ENCODE data around the gene TTC12. TPM values are rescaled to one million over a fixed set of nuclear protein-coding genes. Genes with fewer than 3 reads are reported as not detected.

The TTC12 gene
- polyA plus RNA-seq, 1 of the 3 experiments (the other 2 are of a cell fraction) = 15.1 TPM

DNA sequence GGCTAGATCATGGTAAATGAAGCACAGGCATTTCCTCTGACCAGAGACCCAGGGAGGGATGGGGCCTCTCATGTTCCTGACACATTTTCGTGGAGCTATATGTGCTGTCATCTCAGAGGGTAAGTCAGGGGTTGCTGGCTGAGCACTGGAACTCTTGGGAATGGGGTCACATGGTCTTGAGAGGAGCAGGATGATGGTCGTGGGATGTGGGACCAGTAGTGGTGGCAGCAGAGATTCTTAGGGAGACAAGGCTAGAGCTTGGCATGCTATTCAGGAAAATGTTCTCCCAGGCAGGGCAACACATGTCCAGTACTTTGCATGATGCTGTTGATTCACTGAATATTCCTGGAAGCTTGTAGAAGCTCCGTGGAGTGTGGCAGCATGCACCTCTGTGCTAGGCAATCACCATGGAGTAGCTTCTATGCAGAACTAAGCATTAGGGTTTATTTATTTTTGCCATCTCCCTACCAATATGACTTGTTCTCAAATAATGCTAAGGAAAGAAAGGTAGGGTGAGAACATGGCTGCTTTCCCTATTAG, 31.4 kb upstream of the TTC12 start:
- Histone ChIP-seq H3K4me1 (ENCODE audit: control insufficient read depth in 1 of 2, insufficient read depth in 2 of 2, low read depth in 1 of 2, low read length in 1 of 2) (peaks cover 0 to 2% of the 10 kb centered on the region in 2 experiments; a peak in 1 of 4 replicates), H3K27me3 (ENCODE audit: insufficient read depth) (no peaks in the 10 kb centered on the region), H3K9me3 (no peaks in the 10 kb centered on the region), H2AFZ (ENCODE audit: low read depth) (no peak overlapping the region), H4K20me1 (ENCODE audit: insufficient read depth) (no peaks in the 10 kb centered on the region), H3F3A (replicated peaks; ENCODE audit: insufficient read depth) (no peaks in the 10 kb centered on the region), H3K79me2 (ENCODE audit: insufficient read depth) (no peaks in the 10 kb centered on the region), H3K4me2 (no peak overlapping the region), H3K9ac (no peak overlapping the region), H3K27ac (ENCODE audit: low read depth in 2 of 2, low read length in 1 of 2) (no peak overlapping the region), H3K9me2 (no peaks in the 10 kb centered on the region), H3K36me3 (replicated peaks in 1 of 2; ENCODE audit: control insufficient read depth in 1 of 2, insufficient read depth in 2 of 2, low read length in 1 of 2) (no peaks in the 10 kb centered on the region), H3K4me3 (ENCODE audit: low read depth in 2 of 2, low read length in 1 of 2) (no peak overlapping the region)
- ChIA-PET CTCF (interaction anchor here (1.4 to 3.4 kb wide), 2 partner anchors 9 to 695 kb away, joined by 6 to 14 read pairs; no protein-coding TSS in a partner anchor), POLR2A (no interaction called here)
- no peak for DNase-seq
- TF ChIP-seq MEF2A (IDR thresholded peaks at IDR 0.05; ENCODE audit: borderline replicate concordance, low read depth) = no peak
- TF ChIP-seq RXRA (IDR thresholded peaks at IDR 0.05; ENCODE audit: borderline replicate concordance, low read depth) = no peak
- TF ChIP-seq JUND (IDR thresholded peaks at IDR 0.05) = no peak
- TF ChIP-seq USF1 (IDR thresholded peaks at IDR 0.05; ENCODE audit: borderline replicate concordance, low read depth) = no peak
- TF ChIP-seq POLR2AphosphoS5 (IDR thresholded peaks at IDR 0.05; ENCODE audit: low read depth, low read length) = no peak
- no peak for TF ChIP-seq RAD21 (IDR thresholded peaks at IDR 0.05; ENCODE audit: low read length)
- TF ChIP-seq IRF3 (IDR thresholded peaks at IDR 0.05; ENCODE audit: low read depth, low read length) = no peak
- TF ChIP-seq, protein P1, sequence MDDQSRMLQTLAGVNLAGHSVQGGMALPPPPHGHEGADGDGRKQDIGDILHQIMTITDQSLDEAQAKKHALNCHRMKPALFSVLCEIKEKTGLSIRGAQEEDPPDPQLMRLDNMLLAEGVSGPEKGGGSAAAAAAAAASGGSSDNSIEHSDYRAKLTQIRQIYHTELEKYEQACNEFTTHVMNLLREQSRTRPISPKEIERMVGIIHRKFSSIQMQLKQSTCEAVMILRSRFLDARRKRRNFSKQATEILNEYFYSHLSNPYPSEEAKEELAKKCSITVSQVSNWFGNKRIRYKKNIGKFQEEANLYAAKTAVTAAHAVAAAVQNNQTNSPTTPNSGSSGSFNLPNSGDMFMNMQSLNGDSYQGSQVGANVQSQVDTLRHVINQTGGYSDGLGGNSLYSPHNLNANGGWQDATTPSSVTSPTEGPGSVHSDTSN (IDR thresholded peaks at IDR 0.05) = no peak
- 46% methylated on average over 3 of the region's 3 CpGs for whole genome bisulfite sequencing (ENCODE audit: low lambda C conversion rate)

GRCh38 chr11:113283881-113284280, 30.5 kb upstream of the TTC12 start:
- H3K9me3 ChIP-seq = no peaks in the 10 kb centered on the region

More at GRCh38 chr11:113283881-113284280, 30.5 kb upstream of the TTC12 start:
- Histone ChIP-seq H3K9me2 (no peaks in the 10 kb centered on the region), H3K79me2 (ENCODE audit: insufficient read depth) (no peaks in the 10 kb centered on the region), H3K27ac (ENCODE audit: low read depth in 2 of 2, low read length in 1 of 2) (no peak overlapping the region), H4K20me1 (ENCODE audit: insufficient read depth) (no peaks in the 10 kb centered on the region), H3K4me2 (no peak overlapping the region), H3K4me3 (ENCODE audit: low read depth in 2 of 2, low read length in 1 of 2) (no peak overlapping the region), H3K27me3 (ENCODE audit: insufficient read depth) (no peaks in the 10 kb centered on the region), H3K36me3 (replicated peaks in 1 of 2; ENCODE audit: control insufficient read depth in 1 of 2, insufficient read depth in 2 of 2, low read length in 1 of 2) (no peaks in the 10 kb centered on the region), H3F3A (replicated peaks; ENCODE audit: insufficient read depth) (no peaks in the 10 kb centered on the region), H2AFZ (ENCODE audit: low read depth) (no peak overlapping the region), H3K9ac (no peak overlapping the region), H3K4me1 (ENCODE audit: control insufficient read depth in 1 of 2, insufficient read depth in 2 of 2, low read depth in 1 of 2, low read length in 1 of 2) (peaks cover 0 to 2% of the 10 kb centered on the region in 2 experiments; a peak in 1 of 4 replicates)
- CTCF ChIA-PET = interaction anchor here (3.4 kb wide), 1 partner anchor 696 kb away, joined by 14 read pairs; no protein-coding TSS in a partner anchor
- WGBS (ENCODE audit: low lambda C conversion rate) = 45% methylated on average over 2 of the region's 2 CpGs
- POLR2A ChIA-PET = no interaction called here
- no peak for TF ChIP-seq FOSL2 (IDR thresholded peaks at IDR 0.05; ENCODE audit: borderline replicate concordance, low read depth)
- TF ChIP-seq, protein P2, sequence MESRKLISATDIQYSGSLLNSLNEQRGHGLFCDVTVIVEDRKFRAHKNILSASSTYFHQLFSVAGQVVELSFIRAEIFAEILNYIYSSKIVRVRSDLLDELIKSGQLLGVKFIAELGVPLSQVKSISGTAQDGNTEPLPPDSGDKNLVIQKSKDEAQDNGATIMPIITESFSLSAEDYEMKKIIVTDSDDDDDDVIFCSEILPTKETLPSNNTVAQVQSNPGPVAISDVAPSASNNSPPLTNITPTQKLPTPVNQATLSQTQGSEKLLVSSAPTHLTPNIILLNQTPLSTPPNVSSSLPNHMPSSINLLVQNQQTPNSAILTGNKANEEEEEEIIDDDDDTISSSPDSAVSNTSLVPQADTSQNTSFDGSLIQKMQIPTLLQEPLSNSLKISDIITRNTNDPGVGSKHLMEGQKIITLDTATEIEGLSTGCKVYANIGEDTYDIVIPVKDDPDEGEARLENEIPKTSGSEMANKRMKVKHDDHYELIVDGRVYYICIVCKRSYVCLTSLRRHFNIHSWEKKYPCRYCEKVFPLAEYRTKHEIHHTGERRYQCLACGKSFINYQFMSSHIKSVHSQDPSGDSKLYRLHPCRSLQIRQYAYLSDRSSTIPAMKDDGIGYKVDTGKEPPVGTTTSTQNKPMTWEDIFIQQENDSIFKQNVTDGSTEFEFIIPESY (IDR thresholded peaks at IDR 0.05; ENCODE audit: borderline replicate concordance, low read depth) = no peak
- TF ChIP-seq, protein P3, sequence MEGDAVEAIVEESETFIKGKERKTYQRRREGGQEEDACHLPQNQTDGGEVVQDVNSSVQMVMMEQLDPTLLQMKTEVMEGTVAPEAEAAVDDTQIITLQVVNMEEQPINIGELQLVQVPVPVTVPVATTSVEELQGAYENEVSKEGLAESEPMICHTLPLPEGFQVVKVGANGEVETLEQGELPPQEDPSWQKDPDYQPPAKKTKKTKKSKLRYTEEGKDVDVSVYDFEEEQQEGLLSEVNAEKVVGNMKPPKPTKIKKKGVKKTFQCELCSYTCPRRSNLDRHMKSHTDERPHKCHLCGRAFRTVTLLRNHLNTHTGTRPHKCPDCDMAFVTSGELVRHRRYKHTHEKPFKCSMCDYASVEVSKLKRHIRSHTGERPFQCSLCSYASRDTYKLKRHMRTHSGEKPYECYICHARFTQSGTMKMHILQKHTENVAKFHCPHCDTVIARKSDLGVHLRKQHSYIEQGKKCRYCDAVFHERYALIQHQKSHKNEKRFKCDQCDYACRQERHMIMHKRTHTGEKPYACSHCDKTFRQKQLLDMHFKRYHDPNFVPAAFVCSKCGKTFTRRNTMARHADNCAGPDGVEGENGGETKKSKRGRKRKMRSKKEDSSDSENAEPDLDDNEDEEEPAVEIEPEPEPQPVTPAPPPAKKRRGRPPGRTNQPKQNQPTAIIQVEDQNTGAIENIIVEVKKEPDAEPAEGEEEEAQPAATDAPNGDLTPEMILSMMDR (IDR thresholded peaks at IDR 0.05) = no peak
- no peak for TF ChIP-seq GABPA (IDR thresholded peaks at IDR 0.05; ENCODE audit: low read depth)
- no peak for TF ChIP-seq POLR2AphosphoS5 (IDR thresholded peaks at IDR 0.05; ENCODE audit: low read depth, low read length)
- no peak for TF ChIP-seq TCF12 (IDR thresholded peaks at IDR 0.05)
- TF ChIP-seq MAX (IDR thresholded peaks at IDR 0.05; ENCODE audit: low read depth) = no peak
- no peak for TF ChIP-seq JUND (IDR thresholded peaks at IDR 0.05)
- TF ChIP-seq GATA2 (CRISPR knock-in tag; IDR thresholded peaks at IDR 0.05) = no peak
- TF ChIP-seq, protein P1 (IDR thresholded peaks at IDR 0.05) = no peak
- no peak for TF ChIP-seq USF1 (IDR thresholded peaks at IDR 0.05; ENCODE audit: borderline replicate concordance, low read depth)
- TF ChIP-seq EZH2phosphoT487 (IDR thresholded peaks at IDR 0.05; ENCODE audit: borderline replicate concordance, low read depth) = no peak
- DNase-seq = no peak
